GM23338 (cell line): ENCODE data around the gene EREG. TPM values are rescaled to one million over a fixed set of nuclear protein-coding genes. Genes with fewer than 3 reads are reported as not detected.

ENCODE experiments used
- ATAC-seq: fragments of 200-7000 bp; cut with Tn5 transposase; 3 replicates; pipeline ENCODE4 v1.9.1; 2020
- DNase-seq: peaks from one replicate; pipeline ENCODE4 v3.0.0-alpha.2; 2015; ENCODE audit warnings: low spot score
- H2AFZ ChIP-seq: fragments of 200-600 bp; sonication (generic); 2 replicates; pipeline ENCODE4 v1.8.0; 2016; ENCODE audit warnings: antibody characterized with exemption, mild to moderate bottlenecking, moderate library complexity
- H3F3A ChIP-seq: fragments of 200-600 bp; sonication (generic); replicated peaks from 2 replicates; pipeline ENCODE4 v1.8.0; 2017; ENCODE audit warnings: antibody characterized with exemption, mixed run types, low read depth
- H3K27ac ChIP-seq: fragments of 200-600 bp; sonication (generic); 2 replicates; pipeline ENCODE4 v1.6.1; 2016; ENCODE audit warnings: low read depth
- H3K27me3 ChIP-seq: fragments of 200-600 bp; sonication (generic); 2 replicates; pipeline ENCODE4 v1.8.0; 2016; ENCODE audit warnings: mild to moderate bottlenecking, mixed run types, moderate library complexity; ENCODE audit not compliant: insufficient read depth
- H3K36me3 ChIP-seq: fragments of 200-600 bp; sonication (generic); 2 replicates; pipeline ENCODE4 v1.8.0; 2016; ENCODE audit warnings: mild to moderate bottlenecking; ENCODE audit not compliant: insufficient read depth
- H3K4me1 ChIP-seq: fragments of 200-600 bp; sonication (generic); 2 replicates; pipeline ENCODE4 v1.8.0; 2016; ENCODE audit warnings: mild to moderate bottlenecking, moderate library complexity; ENCODE audit not compliant: insufficient read depth
- H3K4me2 ChIP-seq: fragments of 200-600 bp; sonication (generic); 2 replicates; pipeline ENCODE4 v1.7.1; 2017; ENCODE audit warnings: mixed run types
- H3K4me3 ChIP-seq: fragments of 200-600 bp; sonication (generic); 2 replicates; pipeline ENCODE4 v1.6.1; 2016; ENCODE audit warnings: mixed run types
- H3K79me2 ChIP-seq: fragments of 200-600 bp; sonication (generic); replicated peaks from 2 replicates; pipeline ENCODE4 v1.8.0; 2017; ENCODE audit warnings: mild to moderate bottlenecking; ENCODE audit not compliant: insufficient read depth
- H3K9me2 ChIP-seq: fragments of 200-600 bp; sonication (generic); 2 replicates; pipeline ENCODE4 v1.8.0; 2017; ENCODE audit not compliant: insufficient read depth
- H4K20me1 ChIP-seq: fragments of 200-600 bp; sonication (generic); replicated peaks from 2 replicates; pipeline ENCODE4 v1.8.0; 2017; ENCODE audit warnings: mild to moderate bottlenecking; ENCODE audit not compliant: insufficient read depth
- H3K27ac Mint-ChIP-seq: 2 replicates; pipeline ENCODE4 v1.8.0; 2020; ENCODE audit warnings: inconsistent platforms, mild to moderate bottlenecking, moderate library complexity, mixed read lengths
- H3K27me3 Mint-ChIP-seq: 3 replicates; pipeline ENCODE4 v1.8.0; 2022; ENCODE audit warnings: low read depth, mild to moderate bottlenecking, moderate library complexity, mixed read lengths, inconsistent platforms; ENCODE audit not compliant: insufficient read depth, poor library complexity
- H3K36me3 Mint-ChIP-seq: 3 replicates; pipeline ENCODE4 v1.8.0; 2021; ENCODE audit warnings: low read depth, mild to moderate bottlenecking, inconsistent platforms, moderate library complexity, mixed read lengths
- H3K4me1 Mint-ChIP-seq: 3 replicates; pipeline ENCODE4 v1.8.0; 2020; ENCODE audit warnings: mild to moderate bottlenecking, inconsistent platforms, mixed read lengths
- H3K4me3 Mint-ChIP-seq: 3 replicates; pipeline ENCODE4 v1.8.0; 2021; ENCODE audit warnings: moderate library complexity, mild to moderate bottlenecking, inconsistent platforms, mixed read lengths
- H3K9me3 Mint-ChIP-seq: 3 replicates; pipeline ENCODE4 v1.8.0; 2020; ENCODE audit warnings: moderate library complexity, mild to moderate bottlenecking, inconsistent platforms, mixed read lengths
- CREB1 ChIP-seq: fragments of 250-450 bp; sonication (Bioruptor Pico); IDR thresholded peaks from 2 replicates; pipeline ENCODE4 v1.5.0; 2020; ENCODE audit warnings: low read depth, mild to moderate bottlenecking, moderate library complexity
- EZH2 ChIP-seq: fragments of 200-600 bp; sonication (generic); IDR thresholded peaks from one replicate; pipeline ENCODE4 v1.8.0; 2017; ENCODE audit warnings: antibody characterized with exemption, mild to moderate bottlenecking, low read depth; ENCODE audit not compliant: unreplicated experiment
- EZH2phosphoT487 ChIP-seq: fragments of 200-600 bp; sonication (generic); IDR thresholded peaks from one replicate; pipeline ENCODE4 v1.8.1; 2018; ENCODE audit warnings: antibody characterized with exemption; ENCODE audit not compliant: unreplicated experiment
- JUNB ChIP-seq: IDR thresholded peaks from one replicate; pipeline ENCODE4 v1.6.1; 2016; ENCODE audit warnings: antibody characterized with exemption; ENCODE audit not compliant: unreplicated experiment
- NANOG ChIP-seq: IDR thresholded peaks from 2 replicates; pipeline ENCODE4 v1.6.1; 2016; ENCODE audit warnings: antibody characterized with exemption, borderline replicate concordance
- POLR2AphosphoS5 ChIP-seq: IDR thresholded peaks from 2 replicates; pipeline ENCODE4 v1.6.1; 2016; ENCODE audit warnings: antibody characterized with exemption, low read depth
- STAT1 ChIP-seq: IDR thresholded peaks from one replicate; pipeline ENCODE4 v1.6.1; 2016; ENCODE audit warnings: antibody characterized with exemption; ENCODE audit not compliant: unreplicated experiment
- ZNF114 ChIP-seq: fragments of 250-450 bp; sonication (Bioruptor Pico); IDR thresholded peaks from 2 replicates; pipeline ENCODE4 v1.5.0; 2020; ENCODE audit warnings: mild to moderate bottlenecking, moderate library complexity
- ZNF331 ChIP-seq: fragments of 250-450 bp; sonication (Bioruptor Pico); IDR thresholded peaks from 2 replicates; pipeline ENCODE4 v1.5.0; 2020; ENCODE audit warnings: low read depth, mild to moderate bottlenecking, moderate library complexity
- polyA plus RNA-seq: library from polyadenylated mRNA; unstranded; fragments of >200 nt; fragmentation: Nextera tagmentation; extraction: Ambion mirVana; gene quantifications from 2 replicates; pipeline ENCODE4 v1.2.1, GENCODE V29; 2016
- total RNA-seq: library from RNA; depleted of rRNA; stranded (reverse); fragments of >200 nt; shearing (Covaris generic); gene quantifications from 2 replicates; pipeline ENCODE4 v1.2.3, GENCODE V29; 2014
- TF ChIP-seq, protein P1 (sequence below): IDR thresholded peaks from 2 replicates; pipeline ENCODE4 v1.6.1; 2016; ENCODE audit warnings: antibody characterized with exemption
- TF ChIP-seq, protein P2 (sequence below): IDR thresholded peaks from one replicate; pipeline ENCODE4 v1.6.1; 2018; ENCODE audit warnings: antibody characterized with exemption; ENCODE audit not compliant: unreplicated experiment
- TF ChIP-seq, protein P3 (sequence below), 2 experiments: fragments of 200-600 bp in 1 of 2; sonication (generic) in 1 of 2; conservative IDR thresholded peaks; 2 replicates each; pipeline versions ENCODE4 v1.5.1 to v1.6.1; 2016 to 2017; ENCODE audit warnings: antibody characterized with exemption in 2 of 2, low read depth in 2 of 2, mild to moderate bottlenecking in 2 of 2, moderate library complexity in 1 of 2
- TF ChIP-seq, protein P4 (sequence below): fragments of 250-450 bp; sonication (Bioruptor Pico); IDR thresholded peaks from 2 replicates; pipeline ENCODE4 v1.5.0; 2020; ENCODE audit warnings: mild to moderate bottlenecking, moderate library complexity

Gene EREG
- total and polyA plus RNA-seq, 2 experiments from 2014 or later = not detected

DNA sequence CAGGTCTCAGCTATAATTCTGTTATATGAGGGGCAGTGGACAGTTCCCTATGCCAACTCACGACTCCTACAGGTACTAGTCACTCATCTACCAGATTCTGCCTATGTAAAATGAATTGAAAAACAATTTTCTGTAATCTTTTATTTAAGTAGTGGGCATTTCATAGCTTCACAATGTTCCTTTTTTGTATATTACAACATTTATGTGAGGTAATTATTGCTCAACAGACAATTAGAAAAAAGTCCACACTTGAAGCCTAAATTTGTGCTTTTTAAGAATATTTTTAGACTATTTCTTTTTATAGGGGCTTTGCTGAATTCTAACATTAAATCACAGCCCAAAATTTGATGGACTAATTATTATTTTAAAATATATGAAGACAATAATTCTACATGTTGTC lies 20.4 kb downstream of the EREG start:
- ATAC-seq (no peak), DNase-seq (no peak)
- H3K4me1 ChIP-seq = no peaks in the 10 kb centered on the region
- H3K9me2 ChIP-seq = no peaks in the 10 kb centered on the region
- no peaks in the 10 kb centered on the region for H3F3A ChIP-seq
- H3K27ac ChIP-seq = no peak overlapping the region
- H3K27me3 ChIP-seq = no peaks in the 10 kb centered on the region
- H3K27me3 Mint-ChIP-seq = no peaks in the 10 kb centered on the region
- H3K36me3 Mint-ChIP-seq = no peaks in the 10 kb centered on the region
- no peak for TF ChIP-seq EZH2
- TF ChIP-seq, protein P1, sequence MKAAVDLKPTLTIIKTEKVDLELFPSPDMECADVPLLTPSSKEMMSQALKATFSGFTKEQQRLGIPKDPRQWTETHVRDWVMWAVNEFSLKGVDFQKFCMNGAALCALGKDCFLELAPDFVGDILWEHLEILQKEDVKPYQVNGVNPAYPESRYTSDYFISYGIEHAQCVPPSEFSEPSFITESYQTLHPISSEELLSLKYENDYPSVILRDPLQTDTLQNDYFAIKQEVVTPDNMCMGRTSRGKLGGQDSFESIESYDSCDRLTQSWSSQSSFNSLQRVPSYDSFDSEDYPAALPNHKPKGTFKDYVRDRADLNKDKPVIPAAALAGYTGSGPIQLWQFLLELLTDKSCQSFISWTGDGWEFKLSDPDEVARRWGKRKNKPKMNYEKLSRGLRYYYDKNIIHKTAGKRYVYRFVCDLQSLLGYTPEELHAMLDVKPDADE = no peak
- TF ChIP-seq EZH2phosphoT487 = no peak
- TF ChIP-seq, protein P2, sequence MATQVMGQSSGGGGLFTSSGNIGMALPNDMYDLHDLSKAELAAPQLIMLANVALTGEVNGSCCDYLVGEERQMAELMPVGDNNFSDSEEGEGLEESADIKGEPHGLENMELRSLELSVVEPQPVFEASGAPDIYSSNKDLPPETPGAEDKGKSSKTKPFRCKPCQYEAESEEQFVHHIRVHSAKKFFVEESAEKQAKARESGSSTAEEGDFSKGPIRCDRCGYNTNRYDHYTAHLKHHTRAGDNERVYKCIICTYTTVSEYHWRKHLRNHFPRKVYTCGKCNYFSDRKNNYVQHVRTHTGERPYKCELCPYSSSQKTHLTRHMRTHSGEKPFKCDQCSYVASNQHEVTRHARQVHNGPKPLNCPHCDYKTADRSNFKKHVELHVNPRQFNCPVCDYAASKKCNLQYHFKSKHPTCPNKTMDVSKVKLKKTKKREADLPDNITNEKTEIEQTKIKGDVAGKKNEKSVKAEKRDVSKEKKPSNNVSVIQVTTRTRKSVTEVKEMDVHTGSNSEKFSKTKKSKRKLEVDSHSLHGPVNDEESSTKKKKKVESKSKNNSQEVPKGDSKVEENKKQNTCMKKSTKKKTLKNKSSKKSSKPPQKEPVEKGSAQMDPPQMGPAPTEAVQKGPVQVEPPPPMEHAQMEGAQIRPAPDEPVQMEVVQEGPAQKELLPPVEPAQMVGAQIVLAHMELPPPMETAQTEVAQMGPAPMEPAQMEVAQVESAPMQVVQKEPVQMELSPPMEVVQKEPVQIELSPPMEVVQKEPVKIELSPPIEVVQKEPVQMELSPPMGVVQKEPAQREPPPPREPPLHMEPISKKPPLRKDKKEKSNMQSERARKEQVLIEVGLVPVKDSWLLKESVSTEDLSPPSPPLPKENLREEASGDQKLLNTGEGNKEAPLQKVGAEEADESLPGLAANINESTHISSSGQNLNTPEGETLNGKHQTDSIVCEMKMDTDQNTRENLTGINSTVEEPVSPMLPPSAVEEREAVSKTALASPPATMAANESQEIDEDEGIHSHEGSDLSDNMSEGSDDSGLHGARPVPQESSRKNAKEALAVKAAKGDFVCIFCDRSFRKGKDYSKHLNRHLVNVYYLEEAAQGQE = no peak
- TF ChIP-seq, protein P3, sequence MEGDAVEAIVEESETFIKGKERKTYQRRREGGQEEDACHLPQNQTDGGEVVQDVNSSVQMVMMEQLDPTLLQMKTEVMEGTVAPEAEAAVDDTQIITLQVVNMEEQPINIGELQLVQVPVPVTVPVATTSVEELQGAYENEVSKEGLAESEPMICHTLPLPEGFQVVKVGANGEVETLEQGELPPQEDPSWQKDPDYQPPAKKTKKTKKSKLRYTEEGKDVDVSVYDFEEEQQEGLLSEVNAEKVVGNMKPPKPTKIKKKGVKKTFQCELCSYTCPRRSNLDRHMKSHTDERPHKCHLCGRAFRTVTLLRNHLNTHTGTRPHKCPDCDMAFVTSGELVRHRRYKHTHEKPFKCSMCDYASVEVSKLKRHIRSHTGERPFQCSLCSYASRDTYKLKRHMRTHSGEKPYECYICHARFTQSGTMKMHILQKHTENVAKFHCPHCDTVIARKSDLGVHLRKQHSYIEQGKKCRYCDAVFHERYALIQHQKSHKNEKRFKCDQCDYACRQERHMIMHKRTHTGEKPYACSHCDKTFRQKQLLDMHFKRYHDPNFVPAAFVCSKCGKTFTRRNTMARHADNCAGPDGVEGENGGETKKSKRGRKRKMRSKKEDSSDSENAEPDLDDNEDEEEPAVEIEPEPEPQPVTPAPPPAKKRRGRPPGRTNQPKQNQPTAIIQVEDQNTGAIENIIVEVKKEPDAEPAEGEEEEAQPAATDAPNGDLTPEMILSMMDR (conservative IDR thresholded peaks at IDR 0.05; ENCODE audit: low read depth in 2 of 2) = no peak
- no peak for TF ChIP-seq STAT1
- TF ChIP-seq NANOG = no peak
- TF ChIP-seq POLR2AphosphoS5 = no peak
- TF ChIP-seq ZNF114 (CRISPR knock-in tag) = no peak
- TF ChIP-seq ZNF331 (CRISPR knock-in tag) = no peak
- TF ChIP-seq CREB1 (CRISPR knock-in tag) = no peak
- TF ChIP-seq, protein P4, sequence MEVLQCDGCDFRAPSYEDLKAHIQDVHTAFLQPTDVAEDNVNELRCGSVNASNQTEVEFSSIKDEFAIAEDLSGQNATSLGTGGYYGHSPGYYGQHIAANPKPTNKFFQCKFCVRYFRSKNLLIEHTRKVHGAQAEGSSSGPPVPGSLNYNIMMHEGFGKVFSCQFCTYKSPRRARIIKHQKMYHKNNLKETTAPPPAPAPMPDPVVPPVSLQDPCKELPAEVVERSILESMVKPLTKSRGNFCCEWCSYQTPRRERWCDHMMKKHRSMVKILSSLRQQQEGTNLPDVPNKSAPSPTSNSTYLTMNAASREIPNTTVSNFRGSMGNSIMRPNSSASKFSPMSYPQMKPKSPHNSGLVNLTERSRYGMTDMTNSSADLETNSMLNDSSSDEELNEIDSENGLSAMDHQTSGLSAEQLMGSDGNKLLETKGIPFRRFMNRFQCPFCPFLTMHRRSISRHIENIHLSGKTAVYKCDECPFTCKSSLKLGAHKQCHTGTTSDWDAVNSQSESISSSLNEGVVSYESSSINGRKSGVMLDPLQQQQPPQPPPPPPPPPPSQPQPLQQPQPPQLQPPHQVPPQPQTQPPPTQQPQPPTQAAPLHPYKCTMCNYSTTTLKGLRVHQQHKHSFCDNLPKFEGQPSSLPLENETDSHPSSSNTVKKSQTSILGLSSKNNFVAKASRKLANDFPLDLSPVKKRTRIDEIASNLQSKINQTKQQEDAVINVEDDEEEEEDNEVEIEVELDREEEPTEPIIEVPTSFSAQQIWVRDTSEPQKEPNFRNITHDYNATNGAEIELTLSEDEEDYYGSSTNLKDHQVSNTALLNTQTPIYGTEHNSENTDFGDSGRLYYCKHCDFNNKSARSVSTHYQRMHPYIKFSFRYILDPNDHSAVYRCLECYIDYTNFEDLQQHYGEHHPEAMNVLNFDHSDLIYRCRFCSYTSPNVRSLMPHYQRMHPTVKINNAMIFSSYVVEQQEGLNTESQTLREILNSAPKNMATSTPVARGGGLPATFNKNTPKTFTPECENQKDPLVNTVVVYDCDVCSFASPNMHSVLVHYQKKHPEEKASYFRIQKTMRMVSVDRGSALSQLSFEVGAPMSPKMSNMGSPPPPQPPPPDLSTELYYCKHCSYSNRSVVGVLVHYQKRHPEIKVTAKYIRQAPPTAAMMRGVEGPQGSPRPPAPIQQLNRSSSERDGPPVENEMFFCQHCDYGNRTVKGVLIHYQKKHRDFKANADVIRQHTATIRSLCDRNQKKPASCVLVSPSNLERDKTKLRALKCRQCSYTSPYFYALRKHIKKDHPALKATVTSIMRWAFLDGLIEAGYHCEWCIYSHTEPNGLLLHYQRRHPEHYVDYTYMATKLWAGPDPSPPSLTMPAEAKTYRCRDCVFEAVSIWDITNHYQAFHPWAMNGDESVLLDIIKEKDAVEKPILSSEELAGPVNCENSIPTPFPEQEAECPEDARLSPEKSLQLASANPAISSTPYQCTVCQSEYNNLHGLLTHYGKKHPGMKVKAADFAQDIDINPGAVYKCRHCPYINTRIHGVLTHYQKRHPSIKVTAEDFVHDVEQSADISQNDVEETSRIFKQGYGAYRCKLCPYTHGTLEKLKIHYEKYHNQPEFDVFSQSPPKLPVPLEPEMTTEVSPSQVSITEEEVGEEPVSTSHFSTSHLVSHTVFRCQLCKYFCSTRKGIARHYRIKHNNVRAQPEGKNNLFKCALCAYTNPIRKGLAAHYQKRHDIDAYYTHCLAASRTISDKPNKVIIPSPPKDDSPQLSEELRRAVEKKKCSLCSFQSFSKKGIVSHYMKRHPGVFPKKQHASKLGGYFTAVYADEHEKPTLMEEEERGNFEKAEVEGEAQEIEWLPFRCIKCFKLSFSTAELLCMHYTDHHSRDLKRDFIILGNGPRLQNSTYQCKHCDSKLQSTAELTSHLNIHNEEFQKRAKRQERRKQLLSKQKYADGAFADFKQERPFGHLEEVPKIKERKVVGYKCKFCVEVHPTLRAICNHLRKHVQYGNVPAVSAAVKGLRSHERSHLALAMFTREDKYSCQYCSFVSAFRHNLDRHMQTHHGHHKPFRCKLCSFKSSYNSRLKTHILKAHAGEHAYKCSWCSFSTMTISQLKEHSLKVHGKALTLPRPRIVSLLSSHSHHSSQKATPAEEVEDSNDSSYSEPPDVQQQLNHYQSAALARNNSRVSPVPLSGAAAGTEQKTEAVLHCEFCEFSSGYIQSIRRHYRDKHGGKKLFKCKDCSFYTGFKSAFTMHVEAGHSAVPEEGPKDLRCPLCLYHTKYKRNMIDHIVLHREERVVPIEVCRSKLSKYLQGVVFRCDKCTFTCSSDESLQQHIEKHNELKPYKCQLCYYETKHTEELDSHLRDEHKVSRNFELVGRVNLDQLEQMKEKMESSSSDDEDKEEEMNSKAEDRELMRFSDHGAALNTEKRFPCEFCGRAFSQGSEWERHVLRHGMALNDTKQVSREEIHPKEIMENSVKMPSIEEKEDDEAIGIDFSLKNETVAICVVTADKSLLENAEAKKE = no peak
- no peak for TF ChIP-seq JUNB
- no peak overlapping the region for H3K4me3 Mint-ChIP-seq
- no peaks in the 10 kb centered on the region for H4K20me1 ChIP-seq
- no peak overlapping the region for H2AFZ ChIP-seq
- H3K27ac Mint-ChIP-seq = no peak overlapping the region
- H3K4me1 Mint-ChIP-seq = no peaks in the 10 kb centered on the region
- no peaks in the 10 kb centered on the region for H3K36me3 ChIP-seq
- H3K4me3 ChIP-seq = no peak overlapping the region
- H3K9me3 Mint-ChIP-seq = no peaks in the 10 kb centered on the region
- no peaks in the 10 kb centered on the region for H3K79me2 ChIP-seq
- no peak overlapping the region for H3K4me2 ChIP-seq
